Rectal smooth muscle tissue (tissue), 1 donor: Measurements from ENCODE around the gene NLRP1.

Experiments used
- H3K27ac ChIP-seq: one replicate; pipeline ENCODE4 v1.7.0; 2013; ENCODE audit warnings: low read depth, low read length, inconsistent platforms
- H3K27me3 ChIP-seq: one replicate; pipeline ENCODE4 v1.7.0; 2013; ENCODE audit warnings: low read length; ENCODE audit not compliant: control insufficient read depth, insufficient read depth
- H3K36me3 ChIP-seq: one replicate; pipeline ENCODE4 v1.7.0; 2013; ENCODE audit warnings: low read length; ENCODE audit not compliant: control insufficient read depth, insufficient read depth
- H3K4me1 ChIP-seq: one replicate; pipeline ENCODE4 v1.7.0; 2013; ENCODE audit warnings: low read length; ENCODE audit not compliant: control insufficient read depth, insufficient read depth
- H3K4me3 ChIP-seq: one replicate; pipeline ENCODE4 v1.7.0; 2013; ENCODE audit warnings: low read length
- H3K9ac ChIP-seq: one replicate; pipeline ENCODE4 v1.7.0; 2013; ENCODE audit warnings: low read length

Gene NLRP1

DNA sequence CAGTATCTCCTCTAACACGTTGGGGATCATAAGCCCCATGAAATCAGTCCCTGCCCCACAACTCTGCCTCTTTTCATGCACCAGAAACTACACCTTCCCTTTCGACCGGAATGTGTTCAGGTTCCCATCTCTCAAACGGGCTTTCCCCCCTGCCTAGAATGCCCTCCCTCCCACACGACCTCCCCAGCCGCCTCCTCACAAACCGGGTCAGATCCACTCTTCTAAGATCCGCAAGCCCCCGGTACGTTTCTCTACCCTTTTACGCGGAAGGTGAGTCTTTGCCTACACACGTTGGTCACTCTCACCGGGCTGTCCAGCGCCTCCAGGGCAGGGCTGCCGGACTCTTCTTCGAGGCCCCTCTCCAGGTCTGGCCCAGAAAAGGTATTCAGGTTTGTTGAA, 116.2 kb downstream of the NLRP1 start:
- Histone ChIP-seq H3K9ac (peak overlapping the region; percentile 45), H3K27ac (no peak overlapping the region), H3K36me3 (peaks cover 2% of the 10 kb centered on the region), H3K27me3 (no peaks in the 10 kb centered on the region), H3K4me1 (peaks cover 4% of the 10 kb centered on the region), H3K4me3 (peak overlapping the region; percentile 86)

GRCh38 chr17:5467416-5467815, 116.9 kb downstream of the NLRP1 start:
- H3K4me3 ChIP-seq, result peak overlapping the region; percentile 86
- no peaks in the 10 kb centered on the region for H3K36me3 ChIP-seq
- no peak overlapping the region for H3K27ac ChIP-seq
- H3K9ac ChIP-seq, result no peak overlapping the region
- H3K4me1 ChIP-seq, result peaks cover 4% of the 10 kb centered on the region
- H3K27me3 ChIP-seq, result no peaks in the 10 kb centered on the region

DNA sequence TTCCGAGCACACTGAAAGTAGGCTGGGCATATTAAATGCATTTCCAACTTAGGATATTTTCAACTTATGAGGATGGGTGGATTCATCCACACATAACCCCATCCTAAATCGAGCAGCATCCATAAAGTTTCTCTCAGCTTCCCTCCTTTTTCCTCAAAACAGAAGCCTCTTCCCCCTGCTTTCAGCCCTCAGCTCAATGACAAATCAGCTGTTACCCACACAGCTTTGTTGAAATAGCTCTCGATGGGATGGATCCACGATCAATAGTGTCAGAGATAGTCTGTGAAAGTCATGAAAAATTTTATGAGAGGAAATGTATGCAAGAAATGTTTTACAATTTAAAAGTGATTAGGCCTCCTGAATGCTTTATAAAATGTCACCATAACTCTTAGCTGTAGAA, 118.0 kb downstream of the NLRP1 start:
- H3K9ac ChIP-seq, result no peak overlapping the region
- no peaks in the 10 kb centered on the region for H3K27me3 ChIP-seq
- no peak overlapping the region for H3K4me3 ChIP-seq
- H3K36me3 ChIP-seq, result peaks cover 4% of the 10 kb centered on the region
- peaks cover 4% of the 10 kb centered on the region for H3K4me1 ChIP-seq
- no peak overlapping the region for H3K27ac ChIP-seq

DNA sequence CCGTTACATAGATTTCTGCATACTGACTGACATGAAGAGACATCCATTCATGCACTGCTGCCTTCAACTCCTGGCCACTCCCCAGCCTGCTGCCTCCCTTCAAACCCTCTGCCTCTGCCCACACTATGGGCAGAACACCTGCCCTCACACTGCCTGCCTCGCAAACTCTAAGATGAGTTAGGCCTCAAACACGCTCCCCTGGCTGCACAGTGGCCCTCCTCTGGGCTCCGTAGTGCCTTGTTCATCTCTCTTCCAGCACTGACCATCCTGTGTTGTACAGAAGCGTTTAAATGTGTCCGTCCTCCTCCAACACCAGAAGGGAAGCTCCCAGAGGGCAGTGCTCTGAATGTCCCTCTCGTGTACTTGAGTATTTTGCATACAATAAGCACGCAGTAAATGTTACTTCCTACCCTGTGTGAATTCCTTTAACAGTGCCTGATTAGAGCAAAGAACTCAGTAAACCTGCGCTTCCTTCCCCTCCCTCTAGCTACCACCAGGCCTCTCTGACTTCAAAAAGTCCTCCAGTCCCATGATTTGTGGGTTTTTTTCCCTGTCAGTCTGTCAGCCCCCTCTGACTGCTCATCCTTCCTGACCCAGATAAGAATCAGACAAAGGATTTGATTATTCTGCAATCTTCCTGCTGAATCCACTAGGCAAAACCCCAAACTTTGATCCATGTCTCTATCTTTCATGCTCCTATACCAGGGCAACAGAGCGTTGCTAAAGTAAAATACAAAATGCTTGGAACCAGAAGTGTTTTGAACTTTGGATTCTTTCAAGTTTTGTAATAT, 119.4 kb downstream of the NLRP1 start:
- Histone ChIP-seq H3K27me3 (no peaks in the 10 kb centered on the region), H3K27ac (no peak overlapping the region), H3K9ac (no peak overlapping the region), H3K36me3 (peaks cover 12% of the 10 kb centered on the region), H3K4me3 (no peak overlapping the region), H3K4me1 (peaks cover 4% of the 10 kb centered on the region)
